ENCODE measurements around the gene LRCH3. TPM values are rescaled to one million over a fixed set of nuclear protein-coding genes. Genes with fewer than 3 reads are reported as not detected.

The LRCH3 gene
- total RNA-seq, 1 donor from 2014 or later = 99.0 TPM

DNA sequence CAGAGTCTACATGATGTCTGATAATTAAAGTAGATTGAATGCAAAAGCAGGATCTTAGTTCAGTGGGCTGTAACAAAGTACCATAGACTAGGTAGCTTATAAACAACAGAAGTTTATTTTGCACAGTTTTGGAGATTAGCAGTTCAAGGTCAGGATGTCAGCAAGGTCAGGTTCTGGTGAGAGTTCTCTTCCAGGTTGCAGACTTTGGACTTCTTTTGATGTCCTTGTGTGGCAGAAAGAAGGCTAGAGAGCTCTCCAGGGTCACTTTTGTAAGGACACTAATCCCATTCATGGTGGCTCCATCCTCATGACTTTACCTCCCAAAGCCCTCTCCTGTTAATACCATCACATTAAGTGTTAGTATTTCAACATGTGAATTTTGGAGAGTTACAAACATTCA is 29.3 kb upstream of the LRCH3 start:
- no peak for TF ChIP-seq POLR2AphosphoS5 (IDR thresholded peaks at IDR 0.05; ENCODE audit: insufficient read depth in 1 of 2, low read depth in 1 of 2)
- TF ChIP-seq, protein P1, sequence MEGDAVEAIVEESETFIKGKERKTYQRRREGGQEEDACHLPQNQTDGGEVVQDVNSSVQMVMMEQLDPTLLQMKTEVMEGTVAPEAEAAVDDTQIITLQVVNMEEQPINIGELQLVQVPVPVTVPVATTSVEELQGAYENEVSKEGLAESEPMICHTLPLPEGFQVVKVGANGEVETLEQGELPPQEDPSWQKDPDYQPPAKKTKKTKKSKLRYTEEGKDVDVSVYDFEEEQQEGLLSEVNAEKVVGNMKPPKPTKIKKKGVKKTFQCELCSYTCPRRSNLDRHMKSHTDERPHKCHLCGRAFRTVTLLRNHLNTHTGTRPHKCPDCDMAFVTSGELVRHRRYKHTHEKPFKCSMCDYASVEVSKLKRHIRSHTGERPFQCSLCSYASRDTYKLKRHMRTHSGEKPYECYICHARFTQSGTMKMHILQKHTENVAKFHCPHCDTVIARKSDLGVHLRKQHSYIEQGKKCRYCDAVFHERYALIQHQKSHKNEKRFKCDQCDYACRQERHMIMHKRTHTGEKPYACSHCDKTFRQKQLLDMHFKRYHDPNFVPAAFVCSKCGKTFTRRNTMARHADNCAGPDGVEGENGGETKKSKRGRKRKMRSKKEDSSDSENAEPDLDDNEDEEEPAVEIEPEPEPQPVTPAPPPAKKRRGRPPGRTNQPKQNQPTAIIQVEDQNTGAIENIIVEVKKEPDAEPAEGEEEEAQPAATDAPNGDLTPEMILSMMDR (IDR thresholded peaks at IDR 0.05) = no peak
- no peak for TF ChIP-seq POLR2A (IDR thresholded peaks at IDR 0.05)
- H3K4me1 ChIP-seq = peaks cover 3% of the 10 kb centered on the region
- H3K4me3 ChIP-seq = no peak overlapping the region
- no peak overlapping the region for H3K27ac ChIP-seq
- no peaks in the 10 kb centered on the region for H3K27me3 ChIP-seq
- intact Hi-C loops (cut with DNase I) = no loop called here
- DNase-seq (ENCODE audit: extremely low spot score in 2 of 2) = no peak
- H3K9me3 ChIP-seq = no peaks in the 10 kb centered on the region
- H3K36me3 ChIP-seq = peaks cover 0 to 60% of the 10 kb centered on the region in 2 donors

DNA sequence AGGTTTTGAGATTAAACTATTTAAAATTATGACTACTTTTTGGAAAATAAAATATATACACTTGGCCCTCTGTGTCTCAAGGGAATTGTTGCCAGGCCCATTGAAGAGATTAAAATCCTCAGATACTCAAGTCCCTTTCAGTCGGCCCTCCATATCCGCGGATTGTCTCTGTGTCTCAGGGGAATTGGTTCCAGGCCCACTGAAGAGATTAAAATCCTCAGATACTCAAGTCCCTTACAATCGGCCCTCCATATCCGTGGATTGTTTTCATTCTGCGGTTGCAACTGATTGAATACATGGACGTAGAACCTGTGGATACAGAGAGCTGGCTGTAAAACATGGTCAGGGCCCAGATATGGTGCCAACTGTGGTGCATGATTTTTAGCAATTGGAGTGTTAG is 15.7 kb upstream of the LRCH3 start:
- Histone ChIP-seq H3K36me3 (peaks cover 6 to 88% of the 10 kb centered on the region in 2 donors), H3K27ac (no peak overlapping the region), H3K4me1 (no peaks in the 10 kb centered on the region), H3K9me3 (no peaks in the 10 kb centered on the region), H3K27me3 (no peaks in the 10 kb centered on the region), H3K4me3 (no peak overlapping the region)
- intact Hi-C loops (cut with DNase I) = no loop called here
- DNase-seq (ENCODE audit: extremely low spot score in 2 of 2) = no peak
- TF ChIP-seq POLR2A (IDR thresholded peaks at IDR 0.05) = no peak

DNA sequence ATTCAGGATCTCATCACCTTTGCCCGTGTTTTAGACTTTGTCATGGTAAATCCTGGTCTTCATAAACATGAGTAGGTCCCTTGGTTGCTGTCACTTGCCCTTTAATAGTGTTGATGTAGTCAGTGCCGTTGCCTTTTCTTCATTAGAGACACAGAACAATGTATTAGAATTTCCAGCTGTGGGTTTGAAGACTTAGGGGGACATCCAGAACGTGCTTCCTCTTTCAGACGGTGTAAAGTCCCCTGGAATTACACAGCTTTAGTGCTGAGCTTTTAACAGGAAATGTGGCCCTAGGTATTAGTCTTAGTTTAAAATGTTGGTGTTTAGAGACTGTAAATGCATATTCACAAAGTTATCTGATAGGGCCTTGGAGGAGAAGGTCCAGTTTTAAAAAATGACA is 8.8 kb upstream of the LRCH3 start:
- Histone ChIP-seq H3K4me3 (no peak overlapping the region), H3K27ac (no peak overlapping the region), H3K9me3 (no peaks in the 10 kb centered on the region), H3K4me1 (no peaks in the 10 kb centered on the region), H3K36me3 (peaks cover 6 to 67% of the 10 kb centered on the region in 2 donors), H3K27me3 (no peaks in the 10 kb centered on the region)
- no peak for DNase-seq (ENCODE audit: extremely low spot score in 2 of 2)
- intact Hi-C loops (cut with DNase I) = no loop called here
- TF ChIP-seq, protein P1 (IDR thresholded peaks at IDR 0.05) = no peak
- TF ChIP-seq POLR2AphosphoS5 (IDR thresholded peaks at IDR 0.05; ENCODE audit: insufficient read depth in 1 of 2, low read depth in 1 of 2) (no peak), POLR2A (IDR thresholded peaks at IDR 0.05) (no peak)

DNA sequence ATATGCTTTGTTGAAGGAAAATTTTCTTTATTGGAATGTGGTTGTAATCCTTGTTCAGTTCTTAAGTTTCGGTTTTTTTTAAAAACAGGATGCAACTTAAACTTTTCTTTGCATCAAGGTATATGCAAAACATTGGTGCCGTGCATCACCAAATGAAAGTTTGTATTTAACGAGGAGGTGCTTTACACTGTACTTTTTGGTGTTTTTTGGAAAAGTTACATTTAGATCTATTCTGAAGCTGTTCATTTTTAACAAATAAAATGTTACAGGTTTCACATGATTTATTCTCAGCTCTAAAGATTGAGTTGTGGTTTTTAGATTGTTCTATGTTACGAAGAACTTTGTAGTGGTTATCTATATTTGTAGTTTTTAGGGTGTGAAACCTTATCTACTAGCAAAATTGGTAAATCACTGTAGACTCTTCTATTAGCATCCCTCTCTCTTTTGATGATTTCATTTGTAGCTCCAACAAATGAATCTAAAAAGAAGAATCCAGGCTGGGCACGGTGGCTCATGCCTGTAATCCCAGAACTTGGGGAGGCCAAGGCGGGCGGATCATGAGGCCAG is 7.0 kb upstream of the LRCH3 start:
- intact Hi-C loops (cut with DNase I) = no loop called here
- Histone ChIP-seq H3K4me1 (no peaks in the 10 kb centered on the region), H3K27ac (no peak overlapping the region), H3K36me3 (peaks cover 6 to 48% of the 10 kb centered on the region in 2 donors), H3K4me3 (no peak overlapping the region), H3K27me3 (no peaks in the 10 kb centered on the region), H3K9me3 (no peaks in the 10 kb centered on the region)
- TF ChIP-seq POLR2A (IDR thresholded peaks at IDR 0.05) (no peak), POLR2AphosphoS5 (IDR thresholded peaks at IDR 0.05; ENCODE audit: insufficient read depth in 1 of 2, low read depth in 1 of 2) (no peak)
- TF ChIP-seq, protein P1 (IDR thresholded peaks at IDR 0.05) = no peak
- no peak for DNase-seq (ENCODE audit: extremely low spot score in 2 of 2)

DNA sequence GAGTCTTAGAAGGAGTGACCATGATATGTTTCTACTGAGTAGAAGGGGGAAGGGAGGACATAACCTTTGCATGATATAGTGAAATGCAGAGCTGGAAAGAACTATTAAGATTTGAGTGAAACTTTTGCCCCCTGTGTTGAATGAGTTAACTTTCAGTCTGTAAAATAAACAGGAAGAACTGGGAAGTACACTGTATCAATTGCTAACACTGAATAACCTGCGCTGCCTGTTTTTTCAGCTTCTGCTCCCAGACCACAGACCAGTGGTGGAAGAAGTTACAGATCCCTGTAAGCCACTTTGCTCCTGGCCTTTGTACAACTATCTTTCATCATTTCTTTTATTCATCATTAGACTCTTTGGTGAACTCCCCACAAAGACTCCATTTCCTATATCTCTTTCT is 3.6 kb upstream of the LRCH3 start:
- TF ChIP-seq POLR2A (IDR thresholded peaks at IDR 0.05) (no peak), POLR2AphosphoS5 (IDR thresholded peaks at IDR 0.05; ENCODE audit: insufficient read depth in 1 of 2, low read depth in 1 of 2) (no peak)
- TF ChIP-seq, protein P1 (IDR thresholded peaks at IDR 0.05) = no peak
- no peak for DNase-seq (ENCODE audit: extremely low spot score in 2 of 2)
- Histone ChIP-seq H3K4me3 (no peak overlapping the region), H3K36me3 (peaks cover 0 to 16% of the 10 kb centered on the region in 2 donors), H3K9me3 (no peaks in the 10 kb centered on the region), H3K4me1 (peaks cover 6% of the 10 kb centered on the region), H3K27me3 (no peaks in the 10 kb centered on the region), H3K27ac (no peak overlapping the region)
- intact Hi-C loops (cut with DNase I) = no loop called here

All from vagina (tissue), 2 donors.